GM21423 (cell line): ENCODE measurements around the gene ZNF317.
"Not testable (repeated sequence)": the region's sequence is repeated elsewhere in the genome, so short reads cannot be mapped to it uniquely, and the experiment has no call there.

Experiments used
- ATAC-seq: cut with Tn5 transposase; IDR thresholded peaks from one replicate; pipeline ENCODE4 v1.9.1; 2021; ENCODE audit warnings: mild to moderate bottlenecking, moderate library complexity; ENCODE audit not compliant: unreplicated experiment

Gene ZNF317

DNA sequence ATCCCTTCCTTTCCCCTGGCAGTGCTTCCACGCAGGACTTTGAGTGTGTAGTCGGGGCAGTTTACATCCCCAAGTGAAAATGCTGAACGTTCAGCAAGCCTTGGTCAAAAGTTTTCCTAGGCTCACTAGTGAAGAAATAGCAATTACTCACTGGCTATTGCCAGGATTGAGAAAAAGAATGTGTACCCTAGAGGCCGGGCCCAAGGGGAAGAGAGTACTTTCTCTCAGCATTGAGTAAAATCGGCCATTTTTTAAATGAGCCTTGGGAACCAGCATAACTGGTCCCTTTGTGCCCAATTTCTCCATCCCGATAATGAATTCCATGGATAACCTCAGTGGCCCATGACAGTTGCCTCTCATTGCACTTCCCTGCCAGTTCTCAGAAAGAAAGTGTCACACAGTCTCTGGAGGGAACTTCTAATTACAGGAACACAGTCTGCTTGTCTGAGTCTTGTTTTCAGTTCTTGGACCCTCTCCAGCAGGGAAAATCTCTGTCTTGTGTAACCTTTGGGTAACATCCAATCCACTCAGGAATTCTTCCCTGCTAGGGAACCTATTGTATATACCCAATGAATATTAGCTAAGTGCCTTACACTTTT is 31.3 kb downstream of the ZNF317 start:
- no peak for ATAC-seq

DNA sequence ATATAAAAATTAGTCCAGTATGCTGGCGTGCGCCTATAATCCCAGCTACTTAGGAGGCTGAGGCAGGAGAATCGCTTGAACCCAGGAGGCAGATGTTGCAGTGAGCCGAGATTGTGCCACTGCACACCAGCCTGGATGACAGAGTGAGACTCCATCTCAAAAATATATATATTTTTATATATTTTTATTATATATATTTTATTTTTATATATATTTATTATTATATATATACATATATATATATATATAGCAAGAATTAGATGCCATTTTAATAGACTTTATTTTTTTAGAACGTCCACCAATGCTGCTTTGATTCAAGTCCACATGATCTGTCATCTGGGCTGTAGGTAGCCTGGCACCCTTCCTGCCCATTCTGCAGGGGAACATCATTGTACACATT is 35.1 kb downstream of the ZNF317 start:
- no peak for ATAC-seq

DNA sequence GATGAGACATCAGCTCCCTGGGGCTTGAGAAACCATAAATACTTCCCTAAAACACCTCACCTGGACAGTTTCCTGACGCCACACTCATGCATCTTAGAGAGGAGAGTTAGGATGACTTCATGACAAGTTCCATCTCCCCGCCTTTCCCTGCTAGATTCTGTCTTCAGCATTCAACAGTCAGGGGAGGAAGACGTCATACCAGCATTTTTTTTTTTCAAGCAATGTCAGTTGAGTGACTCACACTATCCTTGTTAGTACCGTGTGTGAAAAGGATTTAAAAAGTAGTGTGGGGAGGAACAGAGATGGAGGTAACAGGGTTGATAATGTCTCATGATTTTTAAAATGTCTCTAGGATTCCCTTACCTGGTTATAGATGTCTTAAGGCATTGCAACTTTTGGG is 38.7 kb downstream of the ZNF317 start, which contains the start of gene OR7D2:
Gene OR7D2 (plus strand): TSS at position 79 of the 400 bp plus-strand sequence. CDS start 6,803 bp downstream, outside the sequence.
- ATAC-seq: no peak

DNA sequence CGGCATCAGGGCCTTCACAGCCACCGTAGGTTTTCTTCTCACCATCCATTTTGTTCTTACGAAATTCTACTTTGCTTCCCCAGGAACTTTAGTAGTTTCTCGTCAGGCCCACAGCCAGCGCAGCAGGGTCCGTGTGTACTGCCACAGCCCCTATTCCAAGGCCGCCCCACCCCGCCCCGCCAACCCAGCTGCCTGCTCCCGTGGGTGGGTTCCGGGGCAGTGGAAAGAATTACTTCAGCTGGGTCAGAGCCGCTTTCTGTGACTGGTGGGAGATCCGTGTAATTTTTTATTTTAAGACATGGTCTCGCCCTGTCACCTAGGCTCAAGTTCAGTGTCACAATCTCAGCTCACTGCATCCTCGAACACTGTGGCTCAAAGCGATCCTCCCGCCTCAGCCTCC is 42.8 kb downstream of the ZNF317 start:
- ATAC-seq: no peak

DNA sequence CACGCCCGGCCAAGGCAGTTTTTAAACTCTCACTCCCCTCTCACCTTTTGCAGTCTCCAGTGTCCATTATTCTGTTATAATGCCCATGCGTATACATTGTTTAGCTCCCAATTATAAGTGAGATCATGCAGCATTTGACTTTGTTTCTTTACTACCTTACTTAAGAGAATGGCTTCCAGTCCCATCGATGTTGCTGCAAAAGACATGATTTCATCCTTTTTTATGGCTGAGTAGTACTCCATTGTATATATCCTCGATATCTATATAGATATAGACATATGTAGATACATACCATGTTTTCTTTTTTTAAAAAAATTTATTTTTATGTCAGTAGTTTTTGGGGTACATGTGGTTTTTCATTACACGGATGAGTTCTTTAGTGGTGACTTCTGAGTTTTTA is 47.0 kb downstream of the ZNF317 start:
- ATAC-seq: no peak

DNA sequence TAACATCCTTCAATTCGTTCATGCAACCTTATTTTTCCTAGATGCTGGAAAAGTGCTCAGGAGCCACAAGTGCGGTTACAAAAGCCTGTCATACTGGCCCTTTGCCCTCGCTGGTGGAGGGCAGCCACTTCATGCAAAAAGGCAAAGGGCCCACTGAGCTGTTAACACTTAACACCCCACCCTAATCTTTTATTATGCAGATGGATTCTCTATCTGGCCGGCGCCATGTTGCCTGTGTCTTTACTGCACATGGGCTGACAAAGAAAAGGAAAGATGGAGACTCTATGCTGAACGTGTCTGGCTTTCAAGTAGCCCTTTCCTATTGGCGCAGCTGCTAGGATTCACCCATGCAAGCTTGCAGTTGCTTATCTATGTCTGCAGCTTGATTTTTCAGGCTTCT is 49.3 kb downstream of the ZNF317 start:
- no peak for ATAC-seq

DNA sequence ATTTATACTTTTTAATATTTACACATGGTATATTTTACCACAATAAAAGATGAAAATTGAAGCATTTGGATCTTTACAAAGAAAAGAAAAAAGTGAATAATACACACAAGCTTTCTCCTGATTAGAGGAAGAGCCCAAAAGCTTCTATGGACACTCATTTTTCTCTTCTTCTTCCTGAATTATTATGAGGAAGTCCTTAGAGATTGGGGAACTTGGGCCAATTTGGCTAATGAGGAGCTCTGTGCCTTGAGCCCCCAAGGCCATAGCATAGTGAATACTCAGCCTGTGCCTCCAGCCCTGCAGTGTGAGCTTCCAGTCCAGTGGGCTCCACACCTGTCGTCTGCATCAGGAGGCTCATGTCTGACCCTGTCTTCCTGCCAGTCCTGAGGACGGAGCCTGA is 57.8 kb downstream of the ZNF317 start:
- not testable (repeated sequence) for ATAC-seq

DNA sequence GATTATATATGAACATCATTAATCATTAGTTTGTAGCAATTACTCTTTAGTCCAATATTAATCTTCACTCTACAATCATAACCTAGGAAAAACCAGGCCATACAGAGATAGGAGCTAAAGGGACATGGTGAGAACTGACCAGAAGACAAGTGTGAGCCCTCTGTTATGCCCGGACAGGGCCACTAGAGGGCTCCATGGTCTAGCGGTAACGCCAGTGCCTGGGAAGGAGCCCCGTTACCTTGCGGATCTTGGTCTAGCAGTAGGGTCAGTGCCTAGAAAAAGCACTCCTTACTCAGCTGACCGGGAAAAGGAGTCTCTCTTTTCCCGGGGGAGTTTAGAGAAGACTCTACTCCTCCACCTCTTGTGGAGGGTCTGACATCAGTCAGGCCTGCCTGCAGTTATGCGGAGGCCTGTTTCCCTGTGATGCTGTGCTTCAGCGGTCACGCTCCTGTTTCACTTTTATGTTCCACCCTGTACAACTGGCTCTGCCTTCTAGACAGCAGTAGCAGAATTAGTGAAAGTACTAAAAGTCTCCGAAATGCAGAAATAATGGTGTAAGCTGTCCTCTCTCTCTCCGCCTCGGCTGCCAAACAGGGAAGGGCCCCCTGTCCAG is 65.4 kb downstream of the ZNF317 start:
- no peak for ATAC-seq
